Measurements from ENCODE around the gene GLS2. TPM values are rescaled to one million over a fixed set of nuclear protein-coding genes. Genes with fewer than 3 reads are reported as not detected.

Gene GLS2
- total RNA-seq, 1 donor from 2014 or later = 0.21 TPM

GRCh38 chr12:56434828-56435227, 53.1 kb downstream of the GLS2 start:
- peaks cover 14% of the 10 kb centered on the region for H3K36me3 Mint-ChIP-seq (ENCODE audit: low read depth, unreplicated experiment)
- H3K27me3 Mint-ChIP-seq (ENCODE audit: unreplicated experiment) = no peaks in the 10 kb centered on the region
- no peak for TF ChIP-seq CTCF (IDR thresholded peaks at IDR 0.05; ENCODE audit: unreplicated experiment)
- no peak overlapping the region for H3K27ac Mint-ChIP-seq (ENCODE audit: unreplicated experiment)
- H3K4me1 Mint-ChIP-seq (ENCODE audit: unreplicated experiment) = no peaks in the 10 kb centered on the region
- DNase-seq (ENCODE audit: low spot score) = no peak
- no peaks in the 10 kb centered on the region for H3K9me3 Mint-ChIP-seq (ENCODE audit: unreplicated experiment)
- no peak overlapping the region for H3K4me3 Mint-ChIP-seq (ENCODE audit: unreplicated experiment)

GRCh38 chr12:56431850-56432249, 56.1 kb downstream of the GLS2 start:
- Mint-ChIP-seq H3K4me1 (ENCODE audit: unreplicated experiment) (no peaks in the 10 kb centered on the region), H3K9me3 (ENCODE audit: unreplicated experiment) (no peaks in the 10 kb centered on the region), H3K36me3 (ENCODE audit: low read depth, unreplicated experiment) (peaks cover 27% of the 10 kb centered on the region), H3K4me3 (ENCODE audit: unreplicated experiment) (no peak overlapping the region), H3K27me3 (ENCODE audit: unreplicated experiment) (no peaks in the 10 kb centered on the region), H3K27ac (ENCODE audit: unreplicated experiment) (no peak overlapping the region)
- TF ChIP-seq CTCF (IDR thresholded peaks at IDR 0.05; ENCODE audit: unreplicated experiment) = no peak
- no peak for DNase-seq (ENCODE audit: low spot score)

GRCh38 chr12:56431288-56431687, 56.7 kb downstream of the GLS2 start:
- DNase-seq (ENCODE audit: low spot score) = no peak
- no peak overlapping the region for H3K4me3 Mint-ChIP-seq (ENCODE audit: unreplicated experiment)
- no peak overlapping the region for H3K27ac Mint-ChIP-seq (ENCODE audit: unreplicated experiment)
- H3K9me3 Mint-ChIP-seq (ENCODE audit: unreplicated experiment) = no peaks in the 10 kb centered on the region
- no peak for TF ChIP-seq CTCF (IDR thresholded peaks at IDR 0.05; ENCODE audit: unreplicated experiment)
- no peaks in the 10 kb centered on the region for H3K27me3 Mint-ChIP-seq (ENCODE audit: unreplicated experiment)
- peaks cover 27% of the 10 kb centered on the region for H3K36me3 Mint-ChIP-seq (ENCODE audit: low read depth, unreplicated experiment)
- H3K4me1 Mint-ChIP-seq (ENCODE audit: unreplicated experiment) = no peaks in the 10 kb centered on the region

DNA sequence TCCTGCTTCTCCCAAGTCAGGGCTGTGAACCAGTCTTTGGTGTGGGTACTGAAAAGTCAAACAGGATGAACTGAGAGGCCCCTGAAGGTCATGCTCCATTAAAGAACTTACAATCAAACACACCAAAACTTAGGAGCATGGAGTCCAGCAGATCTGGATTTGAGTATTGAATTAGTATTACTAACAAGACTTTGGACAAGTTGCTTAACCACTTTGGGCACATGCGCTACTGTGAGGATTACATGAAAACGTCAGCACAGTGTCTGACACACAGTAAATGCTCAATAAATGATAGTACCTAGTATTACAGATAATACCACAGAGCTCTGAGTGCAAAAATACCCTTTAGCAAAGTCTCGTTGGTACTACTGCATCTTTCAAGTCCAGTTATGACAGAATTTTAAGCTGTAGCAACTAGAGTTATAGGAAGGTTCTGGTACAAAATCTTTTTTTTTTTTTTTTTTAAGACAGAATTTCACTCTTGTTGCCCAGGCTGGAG, 62.0 kb downstream of the GLS2 start:
- Mint-ChIP-seq H3K4me3 (ENCODE audit: unreplicated experiment) (no peak overlapping the region), H3K4me1 (ENCODE audit: unreplicated experiment) (no peaks in the 10 kb centered on the region), H3K36me3 (ENCODE audit: low read depth, unreplicated experiment) (peaks cover 36% of the 10 kb centered on the region), H3K27me3 (ENCODE audit: unreplicated experiment) (no peaks in the 10 kb centered on the region), H3K27ac (ENCODE audit: unreplicated experiment) (no peak overlapping the region), H3K9me3 (ENCODE audit: unreplicated experiment) (no peaks in the 10 kb centered on the region)
- TF ChIP-seq CTCF (IDR thresholded peaks at IDR 0.05; ENCODE audit: unreplicated experiment) = no peak
- DNase-seq (ENCODE audit: low spot score) = no peak

DNA sequence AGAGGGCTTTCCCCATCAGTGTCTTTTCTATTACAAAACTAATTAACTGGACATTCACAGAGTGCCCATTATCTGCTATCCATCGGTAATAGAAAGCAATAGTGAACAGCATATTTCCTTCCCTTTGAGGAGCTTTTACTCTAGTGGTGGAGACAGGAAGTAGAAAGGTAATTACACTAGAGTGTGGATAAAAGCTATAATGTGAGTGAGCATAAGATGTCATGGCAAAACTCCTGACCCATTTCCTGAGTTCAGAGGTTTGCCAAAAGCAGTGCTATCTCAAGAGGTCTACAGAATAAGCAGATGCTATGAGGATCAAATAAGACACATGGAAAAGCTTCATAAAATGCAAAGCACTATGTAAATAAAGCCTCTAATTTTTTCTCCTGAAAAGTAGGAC, 62.8 kb downstream of the GLS2 start:
- H3K4me3 Mint-ChIP-seq (ENCODE audit: unreplicated experiment) = no peak overlapping the region

More for the DNA sequence above, 62.8 kb downstream of the GLS2 start:
- no peak for TF ChIP-seq CTCF (IDR thresholded peaks at IDR 0.05; ENCODE audit: unreplicated experiment)
- Mint-ChIP-seq H3K4me1 (ENCODE audit: unreplicated experiment) (no peaks in the 10 kb centered on the region), H3K36me3 (ENCODE audit: low read depth, unreplicated experiment) (peaks cover 40% of the 10 kb centered on the region), H3K27ac (ENCODE audit: unreplicated experiment) (no peak overlapping the region), H3K27me3 (ENCODE audit: unreplicated experiment) (no peaks in the 10 kb centered on the region), H3K9me3 (ENCODE audit: unreplicated experiment) (no peaks in the 10 kb centered on the region)
- DNase-seq (ENCODE audit: low spot score) = no peak

Other genes with a start within 250 kb of the GLS2 start
- 48.5 TPM for gene ANKRD52, start 229.8 kb downstream of the GLS2 start, total RNA-seq (ENCODE audit: unreplicated experiment)
- gene COQ10A, start 221.2 kb downstream of the GLS2 start, total RNA-seq (ENCODE audit: unreplicated experiment) = 20.3 TPM
- gene CS, start 187.8 kb downstream of the GLS2 start, total RNA-seq (ENCODE audit: unreplicated experiment) = 187 TPM
- 203 TPM for gene CNPY2, start 172.2 kb downstream of the GLS2 start, total RNA-seq (ENCODE audit: unreplicated experiment)
- 55.7 TPM for gene PAN2, start 154.2 kb downstream of the GLS2 start, total RNA-seq (ENCODE audit: unreplicated experiment)
- 0.80 TPM for gene IL23A, start 149.3 kb downstream of the GLS2 start, total RNA-seq (ENCODE audit: unreplicated experiment)
- 97.3 TPM for gene STAT2, start 128.1 kb downstream of the GLS2 start, total RNA-seq (ENCODE audit: unreplicated experiment)
- gene APOF, start 125.3 kb downstream of the GLS2 start, total RNA-seq (ENCODE audit: unreplicated experiment) = not detected
- 34.2 TPM for gene TIMELESS, start 38.7 kb downstream of the GLS2 start, total RNA-seq (ENCODE audit: unreplicated experiment)
- gene MIP, start 33.5 kb downstream of the GLS2 start, total RNA-seq (ENCODE audit: unreplicated experiment) = 0.10 TPM
- 2.0 TPM for gene SPRYD4, start 19.6 kb downstream of the GLS2 start, total RNA-seq (ENCODE audit: unreplicated experiment)
- gene RBMS2, start 33.7 kb upstream of the GLS2 start, total RNA-seq (ENCODE audit: unreplicated experiment) = 122 TPM
- 165 TPM for gene BAZ2A, start 142.2 kb upstream of the GLS2 start, total RNA-seq (ENCODE audit: unreplicated experiment)
- 519 TPM for gene ATP5F1B, start 157.8 kb upstream of the GLS2 start, total RNA-seq (ENCODE audit: unreplicated experiment)
- 165 TPM for gene PTGES3, start 200.1 kb upstream of the GLS2 start, total RNA-seq (ENCODE audit: unreplicated experiment)
- gene NACA, start 237.1 kb upstream of the GLS2 start, total RNA-seq (ENCODE audit: unreplicated experiment) = 687 TPM